Fibroblast of skin of scalp (primary cell): ENCODE data around the gene TLR10.
A peak's percentile ranks its signal among the peaks of the same experiment; 100 is the strongest.
"Not testable (repeated sequence)": the region's sequence is repeated elsewhere in the genome, so short reads cannot be mapped to it uniquely, and the experiment has no call there.

ENCODE experiments used
- DNase-seq: peaks from one replicate; pipeline ENCODE4 v3.0.0-alpha.2; 2013

TLR10 gene

DNA sequence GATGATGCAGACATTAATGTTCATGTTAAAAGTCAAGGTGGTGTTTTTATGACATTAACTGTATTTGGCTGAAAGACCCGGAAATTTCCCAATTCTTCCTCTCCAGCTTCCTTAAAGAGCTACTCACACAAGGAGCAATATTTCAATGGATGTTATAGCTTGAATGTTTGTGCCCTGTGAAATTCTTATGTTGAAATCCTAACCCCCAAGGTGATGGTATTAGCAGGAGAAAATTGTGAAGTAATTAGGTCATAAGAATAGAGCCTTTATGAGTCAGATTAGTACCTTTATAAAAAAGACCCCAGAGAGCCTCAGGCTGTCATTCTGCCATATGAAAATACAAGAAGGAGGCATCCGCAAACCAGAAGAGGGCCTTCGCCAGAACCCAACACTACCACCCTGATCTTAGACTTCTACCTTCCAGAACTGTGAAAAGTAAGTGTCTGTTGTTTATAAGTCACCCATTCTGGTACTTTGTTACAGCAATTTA lies 18.2 kb upstream of the TLR10 start:
- DNase-seq: no peak

DNA sequence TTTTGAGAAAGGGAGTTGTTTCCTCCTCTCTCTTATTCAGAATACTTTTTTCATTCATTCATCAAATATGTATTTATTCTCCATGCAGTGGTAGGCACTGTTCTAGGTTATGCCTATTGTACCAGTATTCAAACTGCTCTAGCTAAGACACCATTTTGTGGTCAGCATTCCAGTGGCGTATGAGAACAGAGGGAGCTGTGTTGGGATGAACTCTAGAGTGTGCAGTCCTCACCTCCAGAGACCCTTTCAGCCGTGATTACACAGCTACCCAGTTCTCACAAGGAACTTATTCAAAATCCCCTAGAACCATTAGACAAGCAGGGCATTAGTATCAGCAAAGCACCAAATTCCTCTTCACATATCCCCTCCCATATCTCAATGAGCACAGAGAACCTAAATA lies 17.6 kb upstream of the TLR10 start:
- no peak for DNase-seq

DNA sequence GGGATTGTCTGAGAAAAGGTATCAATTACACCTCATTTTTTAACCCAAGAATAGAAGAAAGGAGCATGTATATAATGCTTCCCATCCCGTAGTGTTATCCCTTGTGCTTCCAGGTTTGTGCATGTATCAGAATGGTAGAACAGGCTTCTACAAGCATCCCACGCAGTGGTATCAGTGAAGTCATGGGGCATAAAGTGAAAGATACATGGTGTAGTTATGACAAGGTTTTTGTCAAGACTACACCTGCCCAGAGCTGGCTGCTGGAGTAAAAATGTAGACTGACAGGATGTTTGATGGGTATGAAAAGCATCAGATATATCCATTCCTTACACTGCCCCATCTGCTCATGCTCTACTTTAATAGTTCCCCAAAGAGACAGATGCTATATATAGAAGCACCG lies 12.3 kb upstream of the TLR10 start:
- no peak for DNase-seq

DNA sequence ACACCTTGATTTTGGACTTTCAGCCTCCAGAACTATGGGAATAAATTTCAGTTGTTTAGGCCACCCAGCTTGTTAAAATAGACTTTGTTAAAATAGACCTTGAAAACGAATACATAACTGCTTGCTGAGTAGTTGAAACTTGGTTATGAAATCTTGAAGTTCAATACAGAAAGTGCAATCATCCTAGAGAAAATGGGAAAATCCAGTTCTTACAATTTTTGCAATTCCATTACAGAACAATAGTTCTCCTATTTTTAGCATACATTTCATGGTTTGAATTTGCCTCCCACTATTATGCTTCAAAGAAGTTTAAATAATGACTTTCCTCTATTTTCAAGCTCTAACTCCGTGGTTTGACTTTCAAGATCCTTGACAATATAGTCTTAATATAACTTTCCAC lies 11.3 kb upstream of the TLR10 start:
- DNase-seq: no peak

DNA sequence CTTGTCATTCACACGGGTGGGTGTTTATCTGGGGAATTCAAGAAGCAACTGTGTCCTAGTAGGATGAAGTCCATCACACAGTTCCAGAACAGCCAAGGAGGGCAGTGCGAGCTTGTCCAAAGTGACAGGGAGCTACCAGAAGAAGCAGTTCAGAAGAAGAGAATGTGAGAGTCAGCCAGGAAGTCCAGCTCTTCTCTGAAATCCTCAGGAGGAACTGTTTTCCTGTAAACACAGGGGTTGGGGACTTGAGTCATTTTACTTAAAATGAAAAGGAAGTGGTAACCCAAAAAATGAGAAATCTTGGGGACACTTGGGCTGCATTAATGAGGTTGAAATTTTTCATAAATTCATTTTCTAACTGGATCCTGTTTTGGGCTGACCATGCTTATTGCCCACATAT lies 8.2 kb upstream of the TLR10 start:
- no peak for DNase-seq

DNA sequence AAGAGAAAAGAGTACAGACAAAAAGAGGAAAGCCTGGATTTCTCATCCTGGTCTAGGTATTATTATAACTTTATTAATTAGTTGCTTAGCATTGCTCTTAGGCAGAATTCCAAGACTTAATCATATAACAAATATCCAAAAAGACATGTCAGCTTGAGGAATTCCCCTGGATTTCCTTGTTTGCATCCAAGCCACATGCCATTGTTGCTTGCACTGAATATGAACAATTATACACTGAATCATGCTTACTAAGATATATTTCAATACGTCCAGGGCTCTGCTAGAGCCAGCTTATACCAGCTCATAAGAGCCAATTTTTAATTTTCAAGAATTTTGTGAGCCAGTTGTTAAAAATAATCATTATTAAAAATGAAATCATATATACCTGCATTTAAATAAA lies 5.5 kb upstream of the TLR10 start:
- peak; percentile 63 for DNase-seq

DNA sequence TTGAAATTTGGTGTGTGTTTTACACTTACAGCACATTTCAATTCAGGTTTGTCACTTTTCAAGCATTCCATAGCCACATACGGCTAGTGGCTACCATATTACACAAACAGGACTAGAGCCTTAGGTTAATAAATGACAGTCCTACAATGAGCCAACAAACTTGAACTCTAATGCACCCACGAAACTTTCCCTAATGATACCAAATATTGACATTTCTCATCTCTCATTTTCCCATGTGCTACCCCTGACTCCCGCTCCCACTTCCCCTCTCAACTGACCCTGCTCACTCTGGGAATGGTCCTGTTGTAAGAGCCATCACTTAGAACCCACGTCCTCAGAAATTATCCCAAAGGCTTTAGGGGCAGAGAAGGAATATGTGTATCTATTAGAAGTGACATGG lies 4.9 kb upstream of the TLR10 start:
- no peak for DNase-seq

DNA sequence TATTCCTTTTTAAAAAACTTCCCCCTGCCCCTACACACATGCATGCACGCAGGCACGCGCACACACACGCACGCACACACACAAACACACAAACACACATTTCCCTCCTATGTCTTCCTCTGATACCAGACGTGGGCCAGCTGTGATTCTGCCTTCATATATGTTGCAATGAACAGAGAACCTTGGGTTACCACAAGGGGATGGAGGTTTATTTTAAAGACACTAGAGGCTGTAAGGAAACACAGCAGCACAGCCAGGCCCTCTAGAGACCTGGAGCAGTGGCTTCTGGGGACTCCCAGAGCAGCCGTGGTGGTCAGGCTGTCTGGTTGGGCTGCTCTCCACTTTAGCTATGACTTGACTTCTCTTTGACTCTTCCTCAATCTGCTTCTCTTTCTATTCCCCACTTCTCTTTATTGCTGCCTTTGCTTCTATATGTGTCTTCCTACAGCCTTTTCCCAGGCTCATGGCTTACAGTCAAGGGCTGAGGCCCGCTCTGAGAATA lies 3.2 kb upstream of the TLR10 start:
- DNase-seq: no peak

DNA sequence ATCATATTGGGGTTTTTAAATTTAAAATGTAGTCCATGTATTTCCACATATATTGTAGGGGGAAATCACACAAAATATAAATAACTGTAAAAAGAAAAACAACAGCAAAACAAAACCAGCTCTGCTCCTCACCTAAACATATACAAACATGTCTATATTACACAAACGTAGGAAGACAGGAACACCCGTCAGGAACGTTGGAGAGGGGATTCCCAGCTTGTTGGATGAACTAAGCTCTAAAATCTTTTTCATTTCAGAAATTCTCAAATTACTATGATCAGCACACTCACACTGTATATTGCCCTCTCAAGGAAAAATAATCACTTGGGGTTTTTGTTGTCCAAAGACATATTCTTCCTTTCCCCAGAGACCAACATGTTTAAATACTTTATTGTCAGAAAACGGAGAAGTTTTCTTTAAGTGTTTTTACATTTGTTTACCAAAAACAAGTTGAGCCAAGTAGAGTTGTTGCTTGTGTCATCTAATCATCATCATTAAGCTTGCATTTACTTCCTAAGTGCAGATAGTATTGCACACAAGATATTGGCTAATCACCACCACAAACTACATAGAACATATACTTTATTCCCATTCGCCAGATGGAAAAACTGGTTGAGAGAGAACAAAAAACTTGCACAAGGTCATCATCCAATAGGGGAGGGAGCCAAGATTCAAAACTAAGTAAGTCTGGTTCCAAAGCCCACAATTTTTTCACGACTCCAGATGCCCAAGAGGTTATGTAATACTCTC lies 2.4 kb upstream of the TLR10 start:
- DNase-seq: no peak

DNA sequence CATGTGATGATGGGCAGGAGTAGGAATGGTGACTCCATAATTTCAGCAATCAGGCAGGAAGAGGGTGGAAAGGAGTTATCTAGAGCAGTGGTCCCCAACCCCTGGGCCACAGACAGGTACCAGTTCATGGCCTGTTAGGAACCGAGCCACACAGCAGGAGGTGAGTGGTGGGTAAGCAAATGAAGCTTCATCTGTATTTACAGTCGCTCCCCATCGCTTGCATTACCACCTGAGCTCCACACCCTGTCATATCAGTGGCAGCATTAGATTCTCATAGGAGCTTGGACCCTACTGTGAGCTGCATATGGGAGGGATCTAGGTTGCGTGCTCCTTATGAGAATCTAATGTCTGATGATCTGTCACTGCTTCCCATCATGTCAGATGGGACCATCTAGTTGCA lies 1.4 kb upstream of the TLR10 start:
- no peak for DNase-seq

DNA sequence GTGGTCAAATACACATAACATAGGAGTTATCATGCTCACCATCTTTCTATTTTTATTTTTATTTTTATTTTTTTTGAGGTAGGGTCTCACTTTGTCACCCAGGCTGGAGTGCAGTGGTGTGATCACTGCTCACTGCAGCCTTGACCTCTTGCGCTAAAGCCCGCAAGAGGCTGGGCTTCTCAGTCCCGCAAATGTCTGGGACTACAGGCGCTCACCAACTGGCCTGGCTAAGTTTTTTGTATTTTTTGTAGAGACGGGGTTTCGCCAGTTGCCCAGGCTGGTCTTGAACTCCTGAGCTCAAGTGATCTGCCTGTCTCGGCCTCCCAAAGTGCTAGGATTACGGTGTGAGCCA lies 295 bp upstream of the TLR10 start:
- DNase-seq: no peak

DNA sequence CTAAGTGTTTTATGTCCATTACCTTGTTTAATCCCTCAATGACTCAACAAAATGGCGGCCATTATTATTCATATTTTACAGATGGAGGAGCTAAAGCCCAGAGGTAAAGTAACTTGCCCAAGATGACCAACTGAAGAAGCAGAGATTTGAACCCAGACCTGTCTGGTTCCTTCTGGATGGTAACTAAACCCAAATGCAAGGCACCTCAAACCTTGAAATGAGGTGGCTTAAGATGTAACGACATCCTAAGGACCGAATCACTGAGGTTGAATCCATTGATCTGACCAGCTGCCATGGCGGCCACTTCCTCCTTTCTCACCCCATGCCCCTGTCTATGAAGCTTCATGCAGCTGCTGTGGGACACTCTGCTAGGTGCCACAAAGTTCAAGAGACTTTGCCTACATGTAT lies 932 bp downstream of the TLR10 start:
- DNase-seq: no peak

DNA sequence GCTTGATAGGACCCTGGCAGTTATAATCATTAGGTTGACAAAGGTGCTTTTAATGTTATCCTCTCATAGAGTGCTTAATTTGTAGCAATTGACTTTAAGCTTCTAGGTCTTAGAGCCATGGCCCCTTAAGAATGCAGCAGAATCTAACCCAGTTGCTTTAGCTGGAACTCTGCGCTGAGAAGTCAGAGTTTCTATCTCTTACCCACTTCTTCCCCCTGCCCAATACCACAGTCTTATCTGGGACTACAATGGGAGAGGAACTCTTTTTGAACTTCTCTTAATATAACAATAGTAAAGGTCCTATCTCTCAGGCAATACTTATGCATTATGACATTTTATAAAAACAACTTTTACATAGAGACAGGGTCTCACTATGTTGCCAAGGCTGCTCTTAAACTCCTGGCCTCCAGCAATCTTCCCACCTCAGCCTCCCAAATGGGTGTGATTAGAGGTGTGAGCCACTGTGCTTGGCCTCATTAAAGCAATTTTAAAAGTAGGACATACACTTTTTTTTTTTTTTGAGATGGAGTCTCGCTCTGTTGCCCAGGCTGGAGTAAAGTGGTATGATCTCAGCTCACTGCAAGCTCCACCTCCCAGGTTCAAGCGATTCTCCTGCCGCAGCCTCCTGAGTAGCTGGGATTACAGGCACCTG lies 1.8 kb downstream of the TLR10 start:
- DNase-seq: no peak

DNA sequence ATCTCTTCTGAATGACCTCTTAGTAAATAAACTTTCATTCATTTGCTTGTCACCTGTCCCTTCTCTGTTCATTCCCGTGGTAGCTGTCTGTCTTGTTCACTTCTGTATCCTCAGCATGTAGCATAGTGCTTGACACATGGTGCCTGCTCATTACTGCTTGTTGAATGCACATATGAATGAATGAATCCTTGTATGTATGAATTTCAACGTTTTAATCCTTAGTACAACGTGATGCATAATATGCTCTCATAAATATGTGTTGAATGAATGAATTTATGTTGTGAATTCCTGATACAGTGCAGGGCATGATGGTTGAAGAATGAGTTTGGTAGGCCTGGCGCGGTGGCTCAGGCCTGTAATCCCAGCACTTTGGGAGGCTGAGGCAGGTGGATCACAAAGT lies 3.0 kb downstream of the TLR10 start:
- DNase-seq: no peak

DNA sequence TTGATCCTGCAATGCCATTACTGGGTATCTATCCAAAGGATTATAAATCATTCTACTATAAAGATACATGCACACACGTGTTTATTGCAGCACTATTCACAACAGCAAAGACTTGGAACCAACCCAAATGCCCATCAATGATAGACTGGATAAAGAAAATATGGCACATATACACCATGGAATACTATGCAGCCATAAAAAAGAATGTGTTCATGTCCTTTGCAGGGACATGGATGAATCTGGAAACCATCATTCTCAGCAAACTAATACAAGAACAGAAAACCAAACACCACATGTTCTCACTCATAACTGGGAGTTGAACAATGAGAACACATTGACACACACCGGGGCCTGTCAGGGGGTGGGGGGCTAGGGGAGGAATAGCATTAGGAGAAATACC lies 4.9 kb downstream of the TLR10 start:
- DNase-seq: not testable (repeated sequence)

DNA sequence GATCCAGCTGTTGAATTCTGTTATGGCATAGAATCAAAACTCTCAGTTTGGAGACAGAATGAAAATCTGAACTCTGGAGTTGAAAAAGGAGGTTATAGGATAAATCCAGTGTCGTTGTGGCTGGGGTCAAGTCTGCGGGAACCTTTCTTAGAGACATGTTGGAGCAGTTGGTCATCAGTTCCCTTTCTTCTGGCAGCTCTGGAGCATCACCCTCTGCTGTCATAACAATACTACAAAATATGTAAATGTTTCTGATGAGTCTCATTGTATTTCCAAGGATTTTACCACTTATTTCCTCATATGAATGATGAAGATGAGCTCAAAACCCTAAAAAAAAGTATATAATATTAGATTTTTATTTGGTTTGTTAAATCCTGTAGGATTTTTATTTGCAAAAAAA lies 7.5 kb downstream of the TLR10 start:
- DNase-seq: no peak

DNA sequence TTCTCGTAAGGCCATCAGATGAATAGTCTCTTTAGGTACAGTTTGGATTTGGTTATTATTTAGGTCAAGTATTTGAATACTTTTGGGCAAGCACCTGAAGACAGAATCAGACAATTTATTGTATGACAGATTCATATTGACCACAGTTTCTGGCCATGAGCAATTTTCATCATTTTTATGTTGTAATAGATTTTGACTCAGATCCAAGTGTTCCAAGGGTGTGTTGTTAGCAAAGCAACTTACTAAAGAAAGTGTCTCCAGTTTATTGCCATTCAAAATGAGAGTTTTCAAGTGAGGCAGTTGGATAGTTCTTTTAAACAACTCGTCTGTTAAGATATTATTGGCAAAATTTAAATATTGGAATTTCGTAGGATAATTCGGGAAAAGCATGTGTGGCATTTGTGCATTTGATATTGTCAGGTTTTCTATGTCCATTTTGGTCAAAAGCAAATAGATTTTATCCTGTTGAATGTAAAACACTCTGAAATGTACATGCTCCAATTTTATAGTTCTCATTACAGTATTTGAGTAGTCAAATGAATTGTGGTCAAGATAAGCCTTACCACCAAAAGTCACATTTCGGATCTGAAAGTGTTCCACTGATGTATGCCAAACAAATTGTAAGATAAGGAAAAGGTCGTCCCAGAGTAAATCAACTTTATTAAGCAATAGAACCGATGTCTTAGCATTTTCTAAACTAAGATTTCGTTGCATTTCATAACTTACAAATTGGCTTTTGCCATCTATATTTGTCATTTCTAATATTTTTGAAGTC lies 8.4 kb downstream of the TLR10 start:
- DNase-seq: no peak

DNA sequence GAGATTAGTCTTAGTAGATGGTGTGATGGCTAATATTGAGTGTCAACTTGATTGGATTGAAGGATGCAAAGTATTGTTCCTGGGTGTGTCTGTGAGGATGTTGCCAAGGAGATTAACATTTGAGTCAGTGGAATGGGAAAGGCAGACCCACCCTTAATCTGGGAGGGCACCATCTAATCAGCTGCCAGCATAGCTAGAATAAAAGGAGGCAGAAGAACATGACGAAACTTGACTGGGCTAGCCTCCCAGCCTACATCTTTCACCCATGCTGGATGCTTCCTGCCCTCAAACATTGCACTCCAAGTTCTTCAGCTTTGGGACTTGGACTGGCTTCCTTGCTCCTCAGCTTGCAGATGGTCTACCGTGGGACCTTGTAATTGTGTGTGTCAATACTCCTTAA lies 12.5 kb downstream of the TLR10 start:
- DNase-seq: not testable (repeated sequence)

DNA sequence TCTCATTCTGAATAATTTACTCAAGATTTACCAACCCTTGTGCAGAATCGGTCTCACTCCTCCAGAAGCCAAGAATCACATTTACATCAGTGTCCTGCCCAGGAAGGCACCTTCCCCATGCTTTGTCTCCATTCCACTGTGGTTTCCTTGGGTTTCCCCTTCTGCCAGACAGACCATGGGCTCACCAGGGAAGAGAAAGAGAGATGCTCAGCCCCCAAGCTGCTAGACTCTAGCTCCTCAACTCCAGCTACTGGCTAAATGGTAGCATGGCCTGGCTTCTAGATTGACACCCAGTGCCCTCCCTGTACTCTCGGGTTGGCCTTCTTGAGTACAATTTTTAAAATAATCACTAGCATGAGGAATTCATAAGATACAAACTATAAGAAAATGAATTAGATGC lies 12.9 kb downstream of the TLR10 start:
- no peak for DNase-seq

DNA sequence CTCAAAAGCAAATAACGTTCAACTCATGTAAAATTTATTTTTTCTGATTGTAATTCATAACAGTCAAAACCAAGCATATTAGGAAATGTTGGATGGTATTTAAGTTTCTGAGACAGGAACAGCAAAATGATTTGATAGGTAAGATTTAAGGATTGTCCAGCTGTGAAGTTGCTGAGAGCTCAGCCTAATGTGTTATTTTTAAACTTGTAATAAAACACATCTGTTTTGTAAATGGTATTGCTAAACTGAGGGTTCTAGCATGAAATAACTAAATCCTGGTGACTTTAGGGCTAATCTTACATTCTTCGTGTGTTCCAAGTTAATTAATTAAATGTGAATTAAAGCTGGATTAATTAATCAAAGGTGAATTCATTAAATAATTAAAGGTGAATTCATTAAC lies 13.3 kb downstream of the TLR10 start:
- DNase-seq: no peak

DNA sequence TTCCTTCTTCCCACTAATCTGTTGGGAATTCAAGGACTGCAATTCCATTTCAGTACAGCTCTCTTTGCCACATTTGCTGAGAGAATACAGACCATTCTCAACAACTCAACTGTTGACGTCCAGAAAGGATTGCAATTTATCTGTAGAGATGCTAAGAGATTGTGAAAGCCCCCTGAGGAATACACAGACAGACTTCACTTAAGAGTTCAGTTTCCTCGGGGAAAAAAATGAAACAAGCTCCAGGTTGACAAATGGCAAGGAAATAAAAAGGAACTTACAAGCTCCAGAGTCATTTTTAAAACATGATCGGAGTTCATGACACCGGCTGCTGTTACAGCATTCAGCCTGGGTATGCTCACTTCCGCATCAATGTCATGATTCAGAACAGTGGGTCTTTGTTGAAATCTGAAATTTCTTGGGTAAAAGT lies 13.8 kb downstream of the TLR10 start:
- DNase-seq: peak; percentile 45

DNA sequence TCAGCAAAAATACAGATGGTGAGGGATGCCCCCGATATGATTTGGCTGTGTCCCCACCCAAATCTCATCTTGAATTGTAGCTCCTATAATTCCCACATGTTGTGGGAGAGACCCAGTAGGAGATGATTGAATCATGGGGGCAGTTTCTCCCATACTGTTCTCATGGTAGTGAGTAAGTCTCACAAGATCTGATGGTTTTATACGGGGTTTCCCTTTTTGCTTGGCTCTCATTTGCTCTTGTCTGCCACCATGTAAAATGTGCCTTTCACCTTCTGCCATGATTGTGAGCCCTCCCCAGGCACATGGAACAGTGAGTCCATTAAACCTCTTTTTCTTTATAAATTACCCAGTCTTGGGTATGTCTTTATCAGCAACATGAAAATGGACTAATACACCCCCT lies 15.8 kb downstream of the TLR10 start:
- DNase-seq: not testable (repeated sequence)

DNA sequence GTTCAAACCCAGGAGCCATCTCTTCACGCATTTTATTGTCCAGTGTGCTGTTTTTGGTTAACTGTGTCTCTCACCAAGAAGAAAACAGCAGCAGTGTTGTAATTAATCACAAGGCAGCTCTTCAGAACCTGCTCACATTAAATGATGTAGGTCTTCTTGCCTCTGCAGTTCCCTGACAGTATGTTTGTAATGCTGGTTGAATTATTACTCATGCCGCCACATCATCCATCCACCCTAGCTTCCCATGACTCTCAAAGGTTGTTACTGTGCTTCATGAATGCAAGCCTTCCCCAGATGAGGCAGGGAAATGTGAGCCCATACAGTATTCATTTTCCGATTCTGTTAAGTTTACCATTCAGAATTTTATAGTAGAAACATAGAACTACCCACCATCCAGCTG lies 17.4 kb downstream of the TLR10 start:
- peak; percentile 40 for DNase-seq

DNA sequence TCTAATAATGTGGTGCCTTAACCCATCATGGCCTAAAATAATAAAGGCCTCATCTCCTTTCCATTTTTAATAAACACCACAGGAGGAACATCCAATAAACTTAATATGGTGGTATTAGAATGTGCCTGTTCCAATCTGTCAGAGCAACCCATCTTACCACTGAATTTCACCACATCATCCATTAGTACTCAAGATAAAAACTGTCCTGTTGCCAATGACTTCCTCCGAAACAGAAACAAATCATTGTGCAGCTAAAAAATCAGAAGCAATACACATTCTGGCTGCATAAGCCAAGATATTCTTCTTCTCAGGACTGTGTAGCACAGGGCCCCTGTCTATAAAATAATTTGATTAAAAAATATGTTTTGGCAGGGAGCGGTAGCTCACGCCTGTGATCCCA lies 18.5 kb downstream of the TLR10 start:
- DNase-seq: no peak
